GM21390 (cell line): ENCODE measurements around the gene IER5.
"Not testable (repeated sequence)": the region's sequence is repeated elsewhere in the genome, so short reads cannot be mapped to it uniquely, and the experiment has no call there.

Source experiments
- ATAC-seq: cut with Tn5 transposase; IDR thresholded peaks from one replicate; pipeline ENCODE4 v1.9.1; 2021; ENCODE audit not compliant: unreplicated experiment

IER5 gene

GRCh38 chr1:181088079-181089016, at the start of gene IER5:
IER5 (plus strand) TSS chr1:181088700; CDS start chr1:181088903, 203 bp downstream.
- ATAC-seq, result peak; percentile 67

GRCh38 chr1:181040284-181040865, 48.1 kb upstream of the IER5 start:
- ATAC-seq, result no peak

GRCh38 chr1:181043025-181043888, 45.2 kb upstream of the IER5 start:
- ATAC-seq, result no peak

- ATAC-seq, result peak; percentile 79
These were observed 44.0 kb upstream of the IER5 start for GRCh38 chr1:181044449-181044966.

GRCh38 chr1:181045946-181046345, 42.6 kb upstream of the IER5 start:
- not testable (repeated sequence) for ATAC-seq

GRCh38 chr1:181049378-181049777, 39.1 kb upstream of the IER5 start:
- no peak for ATAC-seq

- ATAC-seq, result no peak
These were observed 37.6 kb upstream of the IER5 start for GRCh38 chr1:181050922-181051321.

- ATAC-seq, result no peak
These were observed 31.9 kb upstream of the IER5 start for GRCh38 chr1:181056560-181056959.

- ATAC-seq, result no peak
These were observed 31.4 kb upstream of the IER5 start for GRCh38 chr1:181057079-181057478.

GRCh38 chr1:181059435-181059834, 29.1 kb upstream of the IER5 start:
- no peak for ATAC-seq

GRCh38 chr1:181060066-181060465, 28.4 kb upstream of the IER5 start:
- ATAC-seq, result no peak

- not testable (repeated sequence) for ATAC-seq
These were observed 27.6 kb upstream of the IER5 start for GRCh38 chr1:181060947-181061346.

GRCh38 chr1:181061487-181061886, 27.0 kb upstream of the IER5 start:
- no peak for ATAC-seq

- ATAC-seq, result peak; percentile 83
These were observed 26.3 kb upstream of the IER5 start for GRCh38 chr1:181061891-181062835.

GRCh38 chr1:181062836-181063428, 25.6 kb upstream of the IER5 start:
- ATAC-seq, result peak; percentile 60

- ATAC-seq, result no peak
These were observed 24.4 kb upstream of the IER5 start for GRCh38 chr1:181064011-181064623.

GRCh38 chr1:181064702-181065101, 23.8 kb upstream of the IER5 start:
- ATAC-seq, result no peak

GRCh38 chr1:181073638-181074037, 14.9 kb upstream of the IER5 start:
- no peak for ATAC-seq

- ATAC-seq, result no peak
These were observed 12.6 kb upstream of the IER5 start for GRCh38 chr1:181075766-181076350.
